Endothelial cell of umbilical vein (primary cell): Measurements from ENCODE around the gene CCDC188. TPM values are rescaled to one million over a fixed set of nuclear protein-coding genes. Genes with fewer than 3 reads are reported as not detected.

Experiments
- BruUV-seq: library from RNA; stranded (reverse); fragments of 400-500 nt; replicated peaks from 2 replicates; lab custom pipeline; 2021; lab: Mats Ljungman, UMichigan
- CTCF ChIA-PET: fragments of 300-600, 350-600 bp; sonication (Branson Sonifier 250); formaldehyde crosslinking; loops from one replicate; lab custom pipeline; 2021; ENCODE audit warnings: antibody characterized with exemption, inconsistent platforms; lab: Charles Lee
- POLR2A ChIA-PET: fragments of 300-600, 350-600 bp; sonication (Branson Sonifier 250); formaldehyde crosslinking; loops from one replicate; lab custom pipeline; 2021; ENCODE audit warnings: antibody characterized with exemption, inconsistent platforms; lab: Charles Lee
- DNase-seq: peaks from one replicate; pipeline ENCODE4 v3.0.0-alpha.2; 2011; ENCODE audit warnings: low read depth, low spot score
- FAIRE-seq: peaks from 2 replicates; lab custom pipeline; 2011; peaks lifted over from hg19 to GRCh38; lab: Jason Lieb, UNC
- H2AFZ ChIP-seq: 2 replicates; pipeline ENCODE4 v1.6.0; 2012; ENCODE audit warnings: low read depth, low read length, control low read depth, inconsistent platforms
- H3K27ac ChIP-seq: 2 replicates; pipeline ENCODE4 v1.5.1; 2011; ENCODE audit warnings: low read depth, mild to moderate bottlenecking, control low read depth, low read length, moderate library complexity; ENCODE audit not compliant: insufficient read depth
- H3K27me3 ChIP-seq, 2 experiments: 2 replicates each; pipeline versions ENCODE4 v1.6.0 to v1.6.1; 2011; ENCODE audit warnings: low read length in 2 of 2, mixed read lengths in 1 of 2; ENCODE audit not compliant: control insufficient read depth in 2 of 2, insufficient read depth in 2 of 2
- H3K36me3 ChIP-seq, 2 experiments: 2 replicates in 1 of 2; 3 replicates in 1 of 2; pipeline ENCODE4 v1.5.1; 2011; ENCODE audit warnings: low read length in 2 of 2, mild to moderate bottlenecking in 1 of 2, moderate library complexity in 1 of 2; ENCODE audit not compliant: control insufficient read depth in 2 of 2, insufficient read depth in 2 of 2; ENCODE audit errors: extremely low read depth in 1 of 2
- H3K4me1 ChIP-seq: 3 replicates; pipeline ENCODE4 v1.5.1; 2011; ENCODE audit warnings: mild to moderate bottlenecking, low read length; ENCODE audit not compliant: control insufficient read depth, insufficient read depth; ENCODE audit errors: extremely low read depth
- H3K4me2 ChIP-seq: 2 replicates; pipeline ENCODE4 v1.6.1; 2011; ENCODE audit warnings: low read length, control low read depth, mixed read lengths; ENCODE audit not compliant: insufficient read depth
- H3K4me3 ChIP-seq, 3 experiments: fragments of 200-600 bp in 1 of 3; sonication (generic), shearing (Covaris generic) in 1 of 3; replicated peaks in 1 of 3; 2 replicates each; pipeline ENCODE4 v1.5.1; 2011 to 2016; ENCODE audit warnings: control low read depth in 3 of 3, low read length in 3 of 3, mild to moderate bottlenecking in 2 of 3, inconsistent platforms in 1 of 3, low read depth in 1 of 3, moderate library complexity in 1 of 3; ENCODE audit not compliant: insufficient read depth in 1 of 3
- H3K79me2 ChIP-seq: 2 replicates; pipeline ENCODE4 v1.6.0; 2012; ENCODE audit warnings: low read length, inconsistent platforms; ENCODE audit not compliant: control insufficient read depth, insufficient read depth
- H3K9ac ChIP-seq: replicated peaks from 2 replicates; pipeline ENCODE3; 2011; ENCODE audit warnings: low read length, control low read depth; ENCODE audit not compliant: insufficient read depth; ENCODE audit errors: extremely low read depth
- H3K9me1 ChIP-seq: replicated peaks from 3 replicates; pipeline ENCODE4 v1.6.0; 2011; ENCODE audit warnings: mild to moderate bottlenecking, low read length; ENCODE audit not compliant: control insufficient read depth, insufficient read depth; ENCODE audit errors: extremely low read depth
- H3K9me3 ChIP-seq: replicated peaks from 2 replicates; pipeline ENCODE4 v1.5.1; 2012; ENCODE audit warnings: low read length, inconsistent platforms; ENCODE audit not compliant: control insufficient read depth, insufficient read depth
- H4K20me1 ChIP-seq: replicated peaks from 2 replicates; pipeline ENCODE3; 2011; ENCODE audit warnings: mild to moderate bottlenecking, low read length; ENCODE audit not compliant: control insufficient read depth, insufficient read depth; ENCODE audit errors: extremely low read depth
- EZH2 ChIP-seq: IDR thresholded peaks from 2 replicates; pipeline ENCODE4 v1.6.1; 2012; ENCODE audit warnings: borderline replicate concordance, low read depth, mild to moderate bottlenecking, moderate library complexity, low read length, inconsistent platforms; ENCODE audit not compliant: severe bottlenecking
- FOS ChIP-seq: IDR thresholded peaks from 2 replicates; pipeline ENCODE4 v1.6.1; 2011; ENCODE audit warnings: mild to moderate bottlenecking, low read length, moderate library complexity, borderline replicate concordance; ENCODE audit not compliant: insufficient read depth
- GATA2 ChIP-seq: IDR thresholded peaks from 2 replicates; pipeline ENCODE4 v1.7.0; 2011; ENCODE audit warnings: low read depth, mild to moderate bottlenecking, moderate library complexity, mixed read lengths, low read length; ENCODE audit not compliant: insufficient read length, insufficient read depth
- JUN ChIP-seq: IDR thresholded peaks from 2 replicates; pipeline ENCODE4 v1.6.1; 2011; ENCODE audit warnings: borderline replicate concordance, low read depth; ENCODE audit not compliant: insufficient read length, insufficient read depth
- MYC ChIP-seq: IDR thresholded peaks from one replicate; pipeline ENCODE4 v1.6.1; 2011; ENCODE audit warnings: mild to moderate bottlenecking, low read depth, low read length
- POLR2A ChIP-seq: IDR thresholded peaks from 2 replicates; pipeline ENCODE4 v1.6.1; 2012; ENCODE audit warnings: low read depth, mild to moderate bottlenecking, control low read depth, low read length
- POLR2AphosphoS5 ChIP-seq: IDR thresholded peaks from 2 replicates; pipeline ENCODE4 v1.6.1; 2012; ENCODE audit warnings: low read depth, mild to moderate bottlenecking, control low read depth, low read length, moderate library complexity; ENCODE audit not compliant: insufficient read depth
- dilution Hi-C: fragments of 300-500 bp; cut with MboI; formaldehyde crosslinking; loops from one replicate; pipeline ENCODE4 v1.15.0; 2019; ENCODE audit warnings: low sequenced_read_pairs; ENCODE audit not compliant: extremely low pct_ligation_motif_present
- intact Hi-C: fragments of 100-400 bp; cut with micrococcal nuclease; formaldehyde crosslinking; loops from one replicate; pipeline ENCODE4 v1.10.0; 2022
- polyA plus RNA-seq, 4 experiments: library from polyadenylated mRNA; depleted of rRNA in 3 of 4; stranded (reverse) in 3 of 4; unstranded in 1 of 4; fragments of >200 nt; gene quantifications; 2 replicates each; pipeline versions ENCODE4 v1.2.1 to v1.2.3, GENCODE V29; 2011 to 2012; ENCODE audit warnings: missing spikeins in 1 of 4
- total RNA-seq: library from RNA; stranded (reverse); gene quantifications from 2 replicates; pipeline ENCODE4 v1.2.3, GENCODE V29; 2021
- TF ChIP-seq, protein P1 (sequence below): IDR thresholded peaks from 2 replicates; pipeline ENCODE4 v1.6.1; 2011; ENCODE audit not compliant: insufficient read depth, insufficient read length
- TF ChIP-seq, protein P2 (sequence below), 2 donors: IDR thresholded peaks; 1 replicate in 1 of 2; 2 replicates in 1 of 2; pipeline ENCODE4 v1.5.1; 2011; ENCODE audit warnings: low read length in 2 of 2, mild to moderate bottlenecking in 2 of 2, moderate library complexity in 2 of 2, control low read depth in 1 of 2, inconsistent platforms in 1 of 2, low read depth in 1 of 2; ENCODE audit not compliant: insufficient read depth in 1 of 2; ENCODE audit errors: extremely low read depth in 1 of 2

CCDC188 gene
- total and polyA plus RNA-seq, 2 donors (not counting 3 experiments of a cell fraction or from before 2014, with no cell fraction given): 9.4 to 9.8 TPM

DNA sequence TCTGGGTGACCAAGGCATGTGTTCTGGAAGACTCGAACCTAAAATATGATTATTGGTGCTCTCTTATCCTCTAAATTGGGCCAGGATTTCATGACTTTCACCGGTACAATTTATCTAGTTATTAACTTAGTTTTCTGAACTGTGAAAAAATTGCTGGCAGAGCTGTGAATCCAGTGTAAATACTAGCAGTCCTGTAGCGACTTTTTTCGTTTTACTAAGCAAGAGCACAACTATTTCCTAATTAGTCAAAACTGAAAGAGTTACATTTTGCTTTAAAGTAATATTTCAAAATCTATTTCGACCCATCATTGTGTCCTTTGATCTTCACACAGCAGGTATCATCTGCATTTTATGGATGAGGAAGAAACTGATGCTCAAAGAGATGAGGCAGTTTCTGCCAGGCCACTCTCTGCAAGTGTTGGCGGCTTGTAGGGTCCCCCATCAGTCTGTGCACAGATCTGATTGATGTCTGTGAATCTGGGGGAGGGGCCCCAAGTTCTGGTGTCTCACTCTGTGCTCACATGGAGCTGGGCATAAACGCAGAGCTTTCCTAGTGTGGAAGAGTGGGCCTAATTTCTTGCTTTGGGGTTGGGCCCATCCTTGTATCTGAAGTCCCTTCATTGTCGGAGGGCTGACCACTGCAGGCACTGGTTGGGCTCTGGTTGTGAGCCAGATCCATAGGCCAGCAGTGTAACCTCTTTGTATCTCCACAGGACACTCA is 32.4 kb downstream of the CCDC188 start:
- CTCF ChIA-PET: interaction anchor here (1.4 kb wide), 1 partner anchor 12 kb away, joined by 4 read pairs; no protein-coding TSS in a partner anchor

More for the DNA sequence above, 32.4 kb downstream of the CCDC188 start:
- H3K9me1 ChIP-seq: no peaks in the 10 kb centered on the region
- peaks cover 22% of the 10 kb centered on the region for H3K4me1 ChIP-seq
- intact Hi-C loops: no loop called here
- peaks cover 79% of the 10 kb centered on the region for H3K79me2 ChIP-seq
- H3K27me3 ChIP-seq: no peaks in the 10 kb centered on the region
- H3K9ac ChIP-seq: peak overlapping the region; percentile 83
- POLR2A ChIA-PET: no interaction called here
- dilution Hi-C loops: no loop called here
- DNase-seq: no peak
- H3K27ac ChIP-seq: peak overlapping the region; percentile 55
- FAIRE-seq: peak; percentile 42
- peak overlapping the region; percentile 96 for H3K4me2 ChIP-seq
- H3K4me3 ChIP-seq: peak overlapping the region; percentile 84 to 92 (median 87)
- no peaks in the 10 kb centered on the region for H3K9me3 ChIP-seq
- TSS peak; percentile 40 for BruUV-seq
- H4K20me1 ChIP-seq: no peaks in the 10 kb centered on the region
- no peak for TF ChIP-seq MYC
- no peak for TF ChIP-seq POLR2A
- TF ChIP-seq GATA2: no peak
- TF ChIP-seq, protein P1, sequence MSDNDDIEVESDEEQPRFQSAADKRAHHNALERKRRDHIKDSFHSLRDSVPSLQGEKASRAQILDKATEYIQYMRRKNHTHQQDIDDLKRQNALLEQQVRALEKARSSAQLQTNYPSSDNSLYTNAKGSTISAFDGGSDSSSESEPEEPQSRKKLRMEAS: no peak
- no peak for TF ChIP-seq FOS
- TF ChIP-seq, protein P2, sequence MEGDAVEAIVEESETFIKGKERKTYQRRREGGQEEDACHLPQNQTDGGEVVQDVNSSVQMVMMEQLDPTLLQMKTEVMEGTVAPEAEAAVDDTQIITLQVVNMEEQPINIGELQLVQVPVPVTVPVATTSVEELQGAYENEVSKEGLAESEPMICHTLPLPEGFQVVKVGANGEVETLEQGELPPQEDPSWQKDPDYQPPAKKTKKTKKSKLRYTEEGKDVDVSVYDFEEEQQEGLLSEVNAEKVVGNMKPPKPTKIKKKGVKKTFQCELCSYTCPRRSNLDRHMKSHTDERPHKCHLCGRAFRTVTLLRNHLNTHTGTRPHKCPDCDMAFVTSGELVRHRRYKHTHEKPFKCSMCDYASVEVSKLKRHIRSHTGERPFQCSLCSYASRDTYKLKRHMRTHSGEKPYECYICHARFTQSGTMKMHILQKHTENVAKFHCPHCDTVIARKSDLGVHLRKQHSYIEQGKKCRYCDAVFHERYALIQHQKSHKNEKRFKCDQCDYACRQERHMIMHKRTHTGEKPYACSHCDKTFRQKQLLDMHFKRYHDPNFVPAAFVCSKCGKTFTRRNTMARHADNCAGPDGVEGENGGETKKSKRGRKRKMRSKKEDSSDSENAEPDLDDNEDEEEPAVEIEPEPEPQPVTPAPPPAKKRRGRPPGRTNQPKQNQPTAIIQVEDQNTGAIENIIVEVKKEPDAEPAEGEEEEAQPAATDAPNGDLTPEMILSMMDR (IDR thresholded peaks at IDR 0.05; ENCODE audit: extremely low read depth in 1 of 2, insufficient read depth in 1 of 2, low read depth in 1 of 2, low read length in 2 of 2): no peak
- TF ChIP-seq POLR2AphosphoS5: no peak
- no peak for TF ChIP-seq JUN
- TF ChIP-seq EZH2: no peak
- peaks cover 10 to 22% of the 10 kb centered on the region in 2 experiments for H3K36me3 ChIP-seq
- no peak overlapping the region for H2AFZ ChIP-seq
